Kidney (tissue), 14 donors: ENCODE results near the gene MAG. TPM values are rescaled to one million over a fixed set of nuclear protein-coding genes. Genes with fewer than 3 reads are reported as not detected.

Source experiments
- DNase-seq, 5 donors: peaks; one replicate each; pipeline ENCODE4 v3.0.0-alpha.2; 2013 to 2020
- FAIRE-seq: peaks from 2 replicates; lab custom pipeline; 2012; peaks lifted over from hg19 to GRCh38; lab: Jason Lieb, UNC
- H3K27ac ChIP-seq, 2 donors: one replicate each; pipeline ENCODE4 v1.7.0; 2013; ENCODE audit warnings: low read depth in 2 of 2, low read length in 2 of 2, inconsistent platforms in 1 of 2
- H3K27me3 ChIP-seq: one replicate; pipeline ENCODE4 v1.7.1; 2013; ENCODE audit warnings: low read length, inconsistent platforms; ENCODE audit not compliant: control insufficient read depth, insufficient read depth
- H3K36me3 ChIP-seq, 3 donors: one replicate each; pipeline versions ENCODE4 v1.7.0 to v1.7.1; 2013; ENCODE audit warnings: low read length in 3 of 3, control low read depth in 1 of 3, inconsistent platforms in 1 of 3; ENCODE audit not compliant: insufficient read depth in 3 of 3, control insufficient read depth in 2 of 3
- H3K4me1 ChIP-seq, 3 donors: one replicate each; pipeline versions ENCODE4 v1.7.0 to v1.7.1; 2013; ENCODE audit warnings: low read length in 3 of 3, inconsistent platforms in 1 of 3, low read depth in 1 of 3; ENCODE audit not compliant: control insufficient read depth in 2 of 3, insufficient read depth in 2 of 3
- H3K4me3 ChIP-seq, 3 donors: one replicate each; pipeline versions ENCODE4 v1.7.0 to v1.8.1; 2013; ENCODE audit warnings: low read length in 3 of 3, control low read depth in 1 of 3, inconsistent platforms in 1 of 3
- H3K9ac ChIP-seq, 3 donors: one replicate each; pipeline versions ENCODE4 v1.7.0 to v1.7.1; 2013; ENCODE audit warnings: low read length in 3 of 3, control low read depth in 1 of 3, inconsistent platforms in 1 of 3
- H3K9me3 ChIP-seq, 3 donors: one replicate each; pipeline versions ENCODE4 v1.7.0 to v1.7.1; 2013; ENCODE audit warnings: low read length in 3 of 3, control low read depth in 1 of 3, inconsistent platforms in 1 of 3; ENCODE audit not compliant: control insufficient read depth in 2 of 3, insufficient read depth in 1 of 3
- CTCF ChIP-seq: IDR thresholded peaks from 3 replicates; pipeline ENCODE4 v1.5.1; 2012; ENCODE audit warnings: mild to moderate bottlenecking, moderate library complexity, borderline replicate concordance; ENCODE audit not compliant: insufficient read depth; ENCODE audit errors: extremely low read depth
- intact Hi-C: fragments of 100-400 bp; cut with DNase I; formaldehyde crosslinking; loops from one replicate; pipeline ENCODE4 v1.11.1; 2022
- polyA plus RNA-seq: library from polyadenylated mRNA; stranded (reverse); fragments of 350-450 nt; fragmentation: Illumina TruSeq; extraction: RNeasy Lipid Tissue Mini Kit (QIAGEN cat#74804); gene quantifications from one replicate; pipeline ENCODE4 v1.2.3, GENCODE V29; 2014; ENCODE audit warnings: low read depth, low replicate concordance; ENCODE audit not compliant: insufficient read depth
- total RNA-seq: library from RNA; stranded (reverse); fragmentation: NEBNext Ultra II Directional; extraction: Animal tissue kit (Norgen Biotek cat#: 25700); gene quantifications from one replicate; pipeline ENCODE4 v1.2.1, GENCODE V29; 2021
- donor health status: control.
- donor health status: control.
- donor health status: control.
- donor health status: control.
- donor health status: control.
- donor health status: DM: yes; HTN: yes; CAD: no.
- donor health status: Normal renal cell carcinoma (clear cell type).

MAG gene
- total and polyA plus RNA-seq, 2 donors from 2014 or later = 0.41 to 1.1 TPM

GRCh38 chr19:35352177-35352447, 60.2 kb downstream of the MAG start:
- Histone ChIP-seq H3K27ac (no peak overlapping the region), H3K36me3 (no peaks in the 10 kb centered on the region), H3K9ac (no peak overlapping the region), H3K4me3 (no peak overlapping the region), H3K9me3 (no peaks in the 10 kb centered on the region), H3K4me1 (peaks cover 0 to 2% (median 0%) of the 10 kb centered on the region in 3 donors), H3K27me3 (no peaks in the 10 kb centered on the region)
- no peak for TF ChIP-seq CTCF
- no peak for FAIRE-seq
- peak in 1 of 5 donors; percentile 64 for DNase-seq
- intact Hi-C loops = loop anchor here (10.0 kb wide), 1 partner anchor 113 kb away; no protein-coding TSS in a partner anchor

- Histone ChIP-seq H3K4me3 (no peak overlapping the region), H3K36me3 (no peaks in the 10 kb centered on the region), H3K4me1 (peaks cover 0 to 2% (median 0%) of the 10 kb centered on the region in 3 donors), H3K27ac (no peak overlapping the region), H3K9ac (no peak overlapping the region), H3K9me3 (no peaks in the 10 kb centered on the region), H3K27me3 (no peaks in the 10 kb centered on the region)
- intact Hi-C loops = loop anchor here (10.0 kb wide), 1 partner anchor 112 kb away; no protein-coding TSS in a partner anchor
- DNase-seq = peak; percentile 79 to 87 (median 80)
- no peak for FAIRE-seq
- peak; percentile 90 for TF ChIP-seq CTCF
Observed at GRCh38 chr19:35352448-35353304, 60.7 kb downstream of the MAG start.

GRCh38 chr19:35353635-35354034, 61.7 kb downstream of the MAG start:
- FAIRE-seq (no peak), DNase-seq (peak in 1 of 5 donors; percentile 4)
- Histone ChIP-seq H3K27ac (no peak overlapping the region), H3K4me3 (no peak overlapping the region), H3K27me3 (no peaks in the 10 kb centered on the region), H3K9me3 (no peaks in the 10 kb centered on the region), H3K36me3 (no peaks in the 10 kb centered on the region), H3K9ac (no peak overlapping the region), H3K4me1 (peaks cover 0 to 2% (median 0%) of the 10 kb centered on the region in 3 donors)
- no peak for TF ChIP-seq CTCF
- intact Hi-C loops = loop anchor here (10.0 kb wide), 1 partner anchor 111 kb away; no protein-coding TSS in a partner anchor
